Panc1 (cell line): Measurements from ENCODE around the gene KXD1. TPM values are rescaled to one million over a fixed set of nuclear protein-coding genes. Genes with fewer than 3 reads are reported as not detected.
"Not testable (repeated sequence)": the region's sequence is repeated elsewhere in the genome, so short reads cannot be mapped to it uniquely, and the experiment has no call there.

ENCODE experiments used
- ATAC-seq: fragments of 200-7000 bp; cut with Tn5 transposase; 2 replicates; pipeline ENCODE4 v1.9.1; 2020; ENCODE audit warnings: mild to moderate bottlenecking, moderate library complexity
- BruUV-seq: library from RNA; stranded (reverse); fragments of 400-500 nt; replicated peaks from 2 replicates; lab custom pipeline; 2021; lab: Mats Ljungman, UMichigan
- CTCF ChIA-PET: fragments of 300-600 bp; sonication (Branson Sonifier 250); formaldehyde crosslinking; loops from one replicate; lab custom pipeline; 2022; ENCODE audit warnings: antibody characterized with exemption; lab: Charles Lee
- POLR2A ChIA-PET: fragments of 300-600 bp; sonication (Branson Sonifier 250); formaldehyde crosslinking; loops from one replicate; lab custom pipeline; 2022; ENCODE audit warnings: antibody characterized with exemption; lab: Charles Lee
- DNase-seq: peaks from one replicate; pipeline ENCODE4 v3.0.0-alpha.2; 2010; ENCODE audit warnings: low read depth, low spot score
- H3K27ac ChIP-seq: 2 replicates; pipeline ENCODE4 v1.5.1; 2011; ENCODE audit warnings: mild to moderate bottlenecking, low read length, inconsistent platforms
- H3K27me3 ChIP-seq: fragments of 200-500 bp; sonication (Bioruptor generic); 2 replicates; pipeline ENCODE4 v1.6.0; 2014; ENCODE audit warnings: low read length, inconsistent platforms; ENCODE audit not compliant: control insufficient read depth, insufficient read depth
- H3K36me3 ChIP-seq: fragments of 200-500 bp; sonication (Bioruptor generic); 2 replicates; pipeline ENCODE4 v1.5.1; 2014; ENCODE audit warnings: inconsistent platforms, mild to moderate bottlenecking, low read length, moderate library complexity; ENCODE audit not compliant: control insufficient read depth, insufficient read depth
- H3K4me1 ChIP-seq: 2 replicates; pipeline ENCODE4 v1.5.1; 2011; ENCODE audit warnings: inconsistent platforms, mild to moderate bottlenecking, low read length, moderate library complexity; ENCODE audit not compliant: control insufficient read depth, insufficient read depth
- H3K4me3 ChIP-seq, 2 experiments: 2 replicates each; pipeline ENCODE4 v1.5.1; 2011 to 2012; ENCODE audit warnings: low read depth in 2 of 2, low read length in 2 of 2, mild to moderate bottlenecking in 2 of 2, inconsistent platforms in 1 of 2, moderate library complexity in 1 of 2
- H3K9me3 ChIP-seq: fragments of 200-500 bp; sonication (Bioruptor generic); 2 replicates; pipeline ENCODE4 v1.5.1; 2014; ENCODE audit warnings: low read depth, mild to moderate bottlenecking, inconsistent platforms, low read length, moderate library complexity; ENCODE audit not compliant: control insufficient read depth, insufficient read depth
- CTCF ChIP-seq: fragments of 450-650 bp; IDR thresholded peaks from 2 replicates; pipeline ENCODE4 v1.5.1; 2017; ENCODE audit warnings: mild to moderate bottlenecking
- POLR2AphosphoS5 ChIP-seq: IDR thresholded peaks from 2 replicates; pipeline ENCODE4 v1.6.1; 2012; ENCODE audit warnings: mild to moderate bottlenecking, low read depth, low read length, moderate library complexity
- REST ChIP-seq, 2 experiments: IDR thresholded peaks; 2 replicates each; pipeline ENCODE4 v1.6.1; 2011 to 2012; ENCODE audit warnings: low read depth in 2 of 2, control low read depth in 1 of 2, low read length in 1 of 2, mild to moderate bottlenecking in 1 of 2, moderate library complexity in 1 of 2; ENCODE audit not compliant: insufficient read depth in 1 of 2
- SIN3A ChIP-seq: IDR thresholded peaks from 2 replicates; pipeline ENCODE4 v1.6.1; 2012; ENCODE audit warnings: low read depth, mild to moderate bottlenecking, low read length, moderate library complexity, borderline replicate concordance; ENCODE audit not compliant: insufficient read depth
- TCF7L2 ChIP-seq: IDR thresholded peaks from 2 replicates; pipeline ENCODE4 v1.6.1; 2011; ENCODE audit warnings: mild to moderate bottlenecking, low read depth, low read length, inconsistent platforms
- in situ Hi-C: cut with HindIII; loops from 2 replicates; pipeline ENCODE4 v1.10.0; 2016; ENCODE audit warnings: low sequenced_read_pairs, low pct_unique_long_range_greater_than_20kb
- intact Hi-C: fragments of 100-400 bp; cut with micrococcal nuclease; formaldehyde crosslinking; loops from one replicate; pipeline ENCODE4 v1.10.0; 2022; ENCODE audit not compliant: unreplicated experiment
- total RNA-seq: library from RNA; stranded (reverse); gene quantifications from one replicate; pipeline ENCODE4 v1.2.1, GENCODE V29; 2021; ENCODE audit not compliant: unreplicated experiment

Gene KXD1
- total RNA-seq, 1 experiment from 2014 or later, result 106 TPM

GRCh38 chr19:18540200-18540599, 17.5 kb upstream of the KXD1 start:
- H3K9me3 ChIP-seq, ATAC-seq, BruUV-seq, H3K27ac ChIP-seq, H3K36me3 ChIP-seq, DNase-seq, POLR2A ChIA-PET, intact Hi-C loops, in situ Hi-C loops, H3K4me3 ChIP-seq, CTCF ChIA-PET, H3K27me3 ChIP-seq: not testable (repeated sequence)
- H3K4me1 ChIP-seq, result peaks cover 11% of the 10 kb centered on the region; the same call in 1 of the 2 replicates

- CTCF ChIA-PET, result no interaction called here
- H3K4me3 ChIP-seq, result no peak overlapping the region
- no TSS peak for BruUV-seq
Measured at GRCh38 chr19:18541258-18541991, 16.2 kb upstream of the KXD1 start.

More at GRCh38 chr19:18541258-18541991, 16.2 kb upstream of the KXD1 start:
- DNase-seq, result no peak
- in situ Hi-C loops, result no loop called here
- POLR2A ChIA-PET, result no interaction called here
- intact Hi-C loops, result no loop called here
- Histone ChIP-seq H3K36me3 (peaks cover 2% of the 10 kb centered on the region), H3K27ac (no peak overlapping the region; the same call in 1 of the 2 replicates), H3K27me3 (no peaks in the 10 kb centered on the region), H3K4me1 (peaks cover 11% of the 10 kb centered on the region; the same call in 1 of the 2 replicates), H3K9me3 (no peaks in the 10 kb centered on the region)
- no peak for ATAC-seq
- TF ChIP-seq REST (IDR thresholded peaks at IDR 0.05; ENCODE audit: insufficient read depth in 1 of 2, low read depth in 2 of 2, low read length in 1 of 2), result no peak
- no peak for TF ChIP-seq TCF7L2
- no peak for TF ChIP-seq SIN3A
- TF ChIP-seq CTCF, result no peak
- TF ChIP-seq POLR2AphosphoS5, result no peak
